AG10803 (cell line): Measurements from ENCODE around the gene RYK.

Experiments
- DNase-seq: peaks from one replicate; pipeline ENCODE4 v3.0.0; 2010; ENCODE audit warnings: low read depth
- H3K4me3 ChIP-seq: 2 replicates; pipeline ENCODE4 v1.5.1; 2011; ENCODE audit warnings: mild to moderate bottlenecking, low read length, control low read depth
- TF ChIP-seq, protein P1 (sequence below): conservative IDR thresholded peaks from 2 replicates; pipeline ENCODE4 v1.5.1; 2011; ENCODE audit warnings: mild to moderate bottlenecking, low read length, control low read depth, inconsistent platforms

Gene RYK

DNA sequence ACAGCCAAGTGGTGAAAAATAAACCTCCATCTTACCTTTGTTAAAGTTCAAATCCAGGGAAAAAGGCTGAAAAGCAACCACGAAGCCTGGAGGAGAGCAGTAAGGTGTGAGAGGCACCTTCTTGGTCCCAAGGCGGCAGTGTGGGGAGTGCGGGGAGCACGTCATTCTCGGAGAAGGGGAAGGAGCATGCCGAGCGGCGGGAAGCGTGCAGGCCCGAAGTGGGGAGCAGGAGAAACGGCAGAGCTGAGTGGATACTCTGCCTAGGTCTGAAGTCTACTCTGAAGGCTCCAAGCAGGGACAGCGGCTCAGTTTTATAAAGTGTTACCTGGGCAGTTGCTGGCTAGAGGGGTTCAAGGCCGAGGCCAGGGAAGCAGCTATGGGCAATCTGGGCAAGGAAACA, 96.9 kb downstream of the RYK start:
- no peak for DNase-seq
- H3K4me3 ChIP-seq: no peak overlapping the region
- TF ChIP-seq, protein P1, sequence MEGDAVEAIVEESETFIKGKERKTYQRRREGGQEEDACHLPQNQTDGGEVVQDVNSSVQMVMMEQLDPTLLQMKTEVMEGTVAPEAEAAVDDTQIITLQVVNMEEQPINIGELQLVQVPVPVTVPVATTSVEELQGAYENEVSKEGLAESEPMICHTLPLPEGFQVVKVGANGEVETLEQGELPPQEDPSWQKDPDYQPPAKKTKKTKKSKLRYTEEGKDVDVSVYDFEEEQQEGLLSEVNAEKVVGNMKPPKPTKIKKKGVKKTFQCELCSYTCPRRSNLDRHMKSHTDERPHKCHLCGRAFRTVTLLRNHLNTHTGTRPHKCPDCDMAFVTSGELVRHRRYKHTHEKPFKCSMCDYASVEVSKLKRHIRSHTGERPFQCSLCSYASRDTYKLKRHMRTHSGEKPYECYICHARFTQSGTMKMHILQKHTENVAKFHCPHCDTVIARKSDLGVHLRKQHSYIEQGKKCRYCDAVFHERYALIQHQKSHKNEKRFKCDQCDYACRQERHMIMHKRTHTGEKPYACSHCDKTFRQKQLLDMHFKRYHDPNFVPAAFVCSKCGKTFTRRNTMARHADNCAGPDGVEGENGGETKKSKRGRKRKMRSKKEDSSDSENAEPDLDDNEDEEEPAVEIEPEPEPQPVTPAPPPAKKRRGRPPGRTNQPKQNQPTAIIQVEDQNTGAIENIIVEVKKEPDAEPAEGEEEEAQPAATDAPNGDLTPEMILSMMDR: no peak

DNA sequence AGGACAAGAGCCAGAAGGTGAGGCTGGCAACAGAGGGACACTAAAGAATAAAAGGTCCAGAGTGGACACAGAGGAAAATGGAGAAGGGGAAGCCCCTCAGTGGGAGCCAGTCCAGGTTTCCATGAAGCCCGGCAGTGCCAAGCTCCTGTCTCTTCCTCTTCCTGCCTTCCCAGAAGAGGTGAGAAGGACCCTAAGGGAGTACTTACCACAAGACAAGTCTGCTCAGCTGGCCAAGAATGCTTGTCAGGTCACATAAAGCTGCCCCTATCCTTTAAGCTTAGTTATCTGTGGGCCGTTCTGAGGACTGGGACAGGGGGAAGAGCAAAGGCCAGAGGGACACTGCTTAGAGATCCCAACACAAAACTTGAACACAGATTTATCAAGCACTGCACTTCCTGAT, 100.2 kb downstream of the RYK start:
- H3K4me3 ChIP-seq: no peak overlapping the region
- DNase-seq: no peak

DNA sequence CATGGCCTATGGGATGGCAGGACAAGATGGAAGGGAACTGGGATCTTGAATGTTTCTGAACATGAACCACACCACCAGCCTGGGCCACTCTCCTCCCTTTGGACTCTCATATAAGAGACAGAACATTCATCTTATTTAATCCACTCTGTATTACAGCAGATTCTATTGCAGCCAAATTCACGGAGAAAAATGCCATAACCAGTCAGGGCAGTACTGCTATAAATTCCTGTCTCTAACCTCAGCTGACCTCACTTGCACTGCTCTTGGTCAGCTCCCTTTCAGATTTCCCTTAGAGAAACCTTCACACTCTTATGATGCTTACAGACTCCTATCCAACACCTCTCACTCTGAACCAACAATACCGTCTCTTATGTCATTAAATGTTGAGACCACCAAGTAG, 101.4 kb downstream of the RYK start:
- DNase-seq: peak; percentile 31

More for the DNA sequence above, 100.2 kb downstream of the RYK start:
- TF ChIP-seq, protein P1: no peak

DNA sequence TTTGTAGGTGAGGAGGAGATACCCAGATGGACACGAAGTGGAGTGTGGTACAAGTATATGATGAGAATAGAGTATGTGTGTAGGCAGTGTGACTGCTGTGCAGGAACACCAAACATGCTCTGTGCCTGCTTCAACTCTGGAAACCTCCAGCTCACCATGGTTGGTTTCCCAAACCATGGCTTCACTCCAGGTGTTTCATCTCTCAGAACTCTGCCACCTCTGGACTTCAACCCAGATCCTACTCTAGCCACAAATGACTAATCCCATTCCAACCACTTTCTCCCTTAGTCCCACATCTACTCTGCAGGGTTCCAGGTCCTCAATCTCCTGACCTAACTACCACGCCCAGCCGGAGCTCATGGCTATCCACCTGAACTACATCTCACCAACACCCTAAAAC, 102.1 kb downstream of the RYK start:
- H3K4me3 ChIP-seq: no peak overlapping the region
- DNase-seq: peak; percentile 22
- TF ChIP-seq, protein P1: no peak

More for the DNA sequence above, 101.4 kb downstream of the RYK start:
- H3K4me3 ChIP-seq: no peak overlapping the region
- TF ChIP-seq, protein P1: no peak

DNA sequence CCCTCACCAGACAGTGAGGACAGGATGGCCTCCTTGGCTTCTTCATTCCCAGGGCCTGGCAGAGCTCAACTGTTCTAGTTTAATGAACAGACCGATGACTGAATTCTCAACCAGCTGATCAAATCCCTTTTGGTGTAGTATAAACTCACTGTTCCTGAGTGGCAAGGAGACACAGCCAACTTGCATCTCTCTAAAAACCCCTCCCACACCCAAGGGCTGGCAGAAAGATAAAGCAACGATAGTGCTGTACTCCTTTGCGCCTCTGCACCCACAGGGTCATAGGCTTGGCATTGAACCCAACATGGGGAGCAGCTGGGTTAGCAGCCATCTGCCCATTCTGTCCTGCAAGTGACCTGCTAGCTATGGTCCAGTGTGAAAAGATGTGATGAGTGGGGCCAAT, 103.2 kb downstream of the RYK start:
- no peak for DNase-seq
- no peak overlapping the region for H3K4me3 ChIP-seq
- TF ChIP-seq, protein P1: no peak

DNA sequence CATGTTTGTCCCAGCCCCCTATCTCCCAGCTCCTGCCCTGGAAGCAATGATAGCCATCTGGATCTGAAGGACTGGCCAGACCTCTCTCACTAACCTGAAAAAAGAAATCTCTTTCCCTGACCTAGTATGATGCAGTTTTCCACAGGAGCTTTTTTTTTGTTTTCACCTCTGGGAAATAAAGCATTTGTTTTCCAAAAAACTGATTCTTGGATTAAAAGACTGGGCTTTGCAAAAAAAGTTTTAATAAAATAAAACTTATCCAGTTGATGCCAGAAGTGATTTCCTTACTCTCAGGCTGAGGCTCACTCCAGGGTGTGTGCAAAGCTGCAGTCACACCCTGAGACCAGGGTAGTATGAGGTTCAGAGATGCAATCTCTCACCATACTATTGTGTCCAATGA, 104.0 kb downstream of the RYK start:
- DNase-seq: no peak
- H3K4me3 ChIP-seq: no peak overlapping the region
- TF ChIP-seq, protein P1: no peak

DNA sequence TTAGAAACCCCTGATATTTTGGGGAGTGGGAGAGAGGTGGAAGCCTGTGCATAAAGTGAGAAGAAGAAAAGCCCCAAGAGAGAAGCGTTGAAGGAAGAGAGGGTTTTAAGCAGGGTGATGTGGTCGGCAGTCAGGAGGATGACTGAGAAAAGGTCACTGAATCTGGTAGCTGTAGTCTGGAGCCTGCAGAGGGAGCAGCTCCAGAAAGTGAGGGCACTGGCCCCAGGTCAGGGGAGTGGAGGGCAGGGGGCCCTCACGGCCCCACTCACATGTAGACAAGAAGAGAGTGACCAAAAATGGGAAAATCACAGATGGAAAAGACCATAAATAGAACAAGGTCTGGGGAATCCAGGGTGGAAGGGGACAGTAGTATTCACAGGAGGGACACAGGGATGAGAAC, 105.5 kb downstream of the RYK start:
- H3K4me3 ChIP-seq: no peak overlapping the region
- DNase-seq: no peak
- TF ChIP-seq, protein P1: no peak
